NCI-H146 treated with DMSO at 0.1 percent for 48 hours (cell line): ENCODE measurements around the gene ARHGAP42.
"Not testable (repeated sequence)": the region's sequence is repeated elsewhere in the genome, so short reads cannot be mapped to it uniquely, and the experiment has no call there.

Experiments used
- DNase-seq: peaks from one replicate; lab custom pipeline; 2025; ENCODE audit not compliant: unreplicated experiment; lab: John Stamatoyannopoulos, UW

ARHGAP42 gene

GRCh38 chr11:100687054-100687629 is at the start of gene ARHGAP42:
ARHGAP42 (plus strand) TSS chr11:100687288; CDS start chr11:100687679, 391 bp downstream.
- DNase-seq = no peak

GRCh38 chr11:100637706-100638105 is 49.4 kb upstream of the ARHGAP42 start:
- DNase-seq = no peak

GRCh38 chr11:100638648-100639047 is 48.4 kb upstream of the ARHGAP42 start:
- DNase-seq = no peak

- no peak for DNase-seq
These were observed 47.9 kb upstream of the ARHGAP42 start for GRCh38 chr11:100639140-100639539.

GRCh38 chr11:100640071-100640470 is 47.0 kb upstream of the ARHGAP42 start:
- DNase-seq = no peak

- no peak for DNase-seq
These were observed 46.4 kb upstream of the ARHGAP42 start for GRCh38 chr11:100640646-100641045.

- no peak for DNase-seq
These were observed 45.6 kb upstream of the ARHGAP42 start for GRCh38 chr11:100641456-100641855.

- no peak for DNase-seq
These were observed 40.5 kb upstream of the ARHGAP42 start for GRCh38 chr11:100646545-100646944.

GRCh38 chr11:100647861-100648260 is 39.2 kb upstream of the ARHGAP42 start:
- DNase-seq = no peak

GRCh38 chr11:100663583-100663982 is 23.5 kb upstream of the ARHGAP42 start:
- no peak for DNase-seq

- DNase-seq = no peak
These were observed 23.1 kb upstream of the ARHGAP42 start for GRCh38 chr11:100663996-100664395.

GRCh38 chr11:100666816-100667215 is 20.3 kb upstream of the ARHGAP42 start:
- not testable (repeated sequence) for DNase-seq

- no peak for DNase-seq
These were observed 19.6 kb upstream of the ARHGAP42 start for GRCh38 chr11:100667449-100667848.

GRCh38 chr11:100670140-100670539 is 16.9 kb upstream of the ARHGAP42 start:
- no peak for DNase-seq

- DNase-seq = no peak
These were observed 15.6 kb upstream of the ARHGAP42 start for GRCh38 chr11:100671471-100671870.

GRCh38 chr11:100672498-100673033 is 14.5 kb upstream of the ARHGAP42 start:
- no peak for DNase-seq

- no peak for DNase-seq
These were observed 14.0 kb upstream of the ARHGAP42 start for GRCh38 chr11:100673063-100673462.

- DNase-seq = no peak
These were observed 12.9 kb upstream of the ARHGAP42 start for GRCh38 chr11:100674212-100674611.

GRCh38 chr11:100675115-100675650 is 11.9 kb upstream of the ARHGAP42 start:
- DNase-seq = no peak

GRCh38 chr11:100676901-100677300 is 10.2 kb upstream of the ARHGAP42 start:
- DNase-seq = no peak

GRCh38 chr11:100677796-100678195 is 9.3 kb upstream of the ARHGAP42 start:
- DNase-seq = no peak

- DNase-seq = no peak
These were observed 7.0 kb upstream of the ARHGAP42 start for GRCh38 chr11:100680070-100680469.

- peak; percentile 1 for DNase-seq
These were observed 6.0 kb upstream of the ARHGAP42 start for GRCh38 chr11:100681064-100681502.
